HG03039 (cell line): ENCODE data around the gene LRRC57.
"Not testable (repeated sequence)": the region's sequence is repeated elsewhere in the genome, so short reads cannot be mapped to it uniquely, and the experiment has no call there.

Experiments
- ATAC-seq: cut with Tn5 transposase; IDR thresholded peaks from one replicate; pipeline ENCODE4 v1.9.1; 2021; ENCODE audit warnings: mild to moderate bottlenecking, moderate library complexity; ENCODE audit not compliant: unreplicated experiment

Gene LRRC57

DNA sequence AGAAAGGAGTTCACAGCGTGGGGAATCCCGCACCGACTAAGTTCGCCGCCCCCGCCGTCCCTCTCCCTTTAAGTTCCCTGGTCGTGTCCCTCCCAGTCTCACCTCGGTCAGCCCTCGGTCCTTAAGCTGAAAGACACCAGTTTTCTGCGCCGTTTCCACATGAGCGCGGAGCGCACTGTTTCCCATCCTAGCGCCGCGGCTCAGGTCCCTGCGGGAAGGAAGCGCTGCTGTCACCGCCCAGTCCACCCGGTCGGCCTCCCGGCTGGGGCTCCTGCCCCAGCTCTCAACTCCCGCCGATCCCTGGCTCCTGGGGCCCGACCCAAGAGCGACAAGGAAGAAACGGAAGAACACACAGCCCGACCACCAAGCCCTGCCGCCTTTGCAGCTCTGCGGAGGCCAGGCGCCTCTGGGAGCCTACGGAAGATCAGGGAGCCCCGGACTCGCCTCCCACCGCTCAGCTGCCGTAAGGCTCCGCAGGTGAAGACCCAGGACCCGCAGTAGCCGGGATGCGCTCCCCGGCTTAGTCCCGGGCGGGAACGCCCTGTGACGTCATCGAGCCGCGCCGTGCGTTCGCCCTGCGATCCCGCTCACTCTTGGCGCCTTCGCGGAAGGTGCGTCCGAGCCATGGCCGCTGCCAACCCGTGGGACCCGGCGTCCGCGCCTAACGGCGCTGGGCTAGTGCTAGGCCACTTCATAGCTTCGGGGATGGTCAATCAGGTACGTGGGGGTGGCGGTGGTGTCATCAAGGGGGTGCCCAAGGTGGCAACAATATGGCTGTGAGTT is at the start of gene LRRC57, which contains the start of gene HAUS2:
TSS of gene LRRC57 (minus strand) at position 545 of the 783 bp plus-strand sequence. CDS start at position 186, 359 bp downstream.
TSS of gene HAUS2 (plus strand) at position 590 of the 783 bp plus-strand sequence. CDS start at position 625, 35 bp downstream.
- peak; percentile 85 for ATAC-seq

DNA sequence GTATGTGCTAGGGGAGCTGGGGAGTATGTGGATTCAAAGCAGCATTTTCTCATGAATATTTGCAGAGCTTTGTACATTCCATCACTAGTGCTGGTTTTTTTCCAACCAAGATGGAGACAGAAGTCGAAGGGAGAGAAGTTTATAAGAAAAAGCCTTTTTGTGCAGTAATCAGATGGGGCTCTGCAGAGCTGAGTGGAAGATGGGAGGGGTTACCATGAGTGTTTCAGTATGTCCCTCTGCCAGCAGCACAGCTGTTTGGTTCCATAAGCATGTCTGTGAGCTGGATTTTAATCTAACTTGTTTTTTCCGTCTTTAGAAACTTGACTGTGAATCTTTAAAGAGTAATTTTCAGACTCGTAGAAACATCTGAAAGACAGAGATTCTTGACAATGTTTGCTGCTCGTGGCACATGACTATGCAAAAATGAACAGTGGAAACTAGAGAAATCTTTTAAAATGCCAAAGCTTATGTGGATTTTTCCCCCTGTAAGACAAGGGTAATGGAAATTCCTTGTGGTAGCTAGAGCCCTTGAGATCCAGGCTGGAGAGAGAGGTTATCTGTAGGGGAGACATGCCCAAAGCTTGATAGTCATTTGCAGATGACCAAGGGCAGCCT is 47.1 kb upstream of the LRRC57 start:
- no peak for ATAC-seq

DNA sequence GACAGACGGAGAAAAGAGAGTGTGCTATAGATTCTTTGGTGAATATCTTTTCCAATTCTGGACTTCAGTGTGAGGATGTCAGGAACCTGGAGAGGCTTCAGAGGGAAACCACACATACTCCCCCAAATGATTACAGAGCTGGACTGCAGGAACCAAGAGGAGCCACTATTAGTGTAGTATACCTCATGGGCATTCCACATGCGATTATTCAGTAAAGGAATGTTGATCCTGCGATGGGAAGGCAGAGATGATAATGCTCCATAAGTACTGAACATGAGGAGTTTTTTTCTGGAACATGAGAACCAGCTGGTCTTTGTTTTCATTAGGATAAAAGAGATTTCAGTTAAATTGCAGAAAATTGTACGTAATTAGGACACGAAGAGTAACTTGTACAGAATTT is 45.5 kb upstream of the LRRC57 start:
- ATAC-seq: no peak

DNA sequence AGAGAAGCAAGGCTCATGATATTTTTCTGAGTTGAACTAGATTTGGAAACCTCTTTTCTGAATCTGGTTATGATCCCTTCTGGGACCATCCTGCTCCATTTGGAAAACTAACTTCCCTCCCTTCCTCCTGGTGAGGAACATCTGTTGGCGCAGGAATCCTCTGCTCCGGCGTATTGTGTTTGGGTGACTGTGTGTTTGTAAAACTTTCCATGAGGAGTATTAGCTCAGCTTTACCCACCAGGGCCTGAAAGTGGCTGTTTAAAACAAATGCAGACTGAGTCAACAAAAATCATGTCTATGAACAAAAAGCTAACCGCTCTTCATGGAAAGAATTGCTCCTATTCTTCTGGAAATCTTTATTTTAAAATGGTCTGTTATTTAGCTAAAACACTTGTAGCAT is 44.5 kb upstream of the LRRC57 start:
- ATAC-seq: no peak

DNA sequence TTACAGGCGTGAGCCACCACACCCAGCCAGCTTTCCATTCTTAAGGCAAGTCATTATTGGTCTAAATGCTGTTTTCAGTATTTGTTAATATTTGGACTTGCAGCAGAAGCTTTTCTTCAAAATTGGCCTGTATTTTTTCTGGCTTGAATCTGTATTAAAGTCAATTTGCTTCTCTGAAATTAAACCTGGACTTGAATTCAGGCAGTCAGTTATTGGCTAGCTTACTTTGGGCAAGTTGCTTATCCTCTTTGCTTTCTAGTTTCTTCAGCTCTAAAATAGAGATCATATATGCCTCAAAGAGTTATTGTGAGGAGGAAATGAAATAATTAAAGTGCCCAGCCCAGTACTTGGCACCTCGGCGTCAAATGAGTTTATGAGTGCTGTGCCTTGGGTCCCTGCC is 44.1 kb upstream of the LRRC57 start:
- no peak for ATAC-seq

DNA sequence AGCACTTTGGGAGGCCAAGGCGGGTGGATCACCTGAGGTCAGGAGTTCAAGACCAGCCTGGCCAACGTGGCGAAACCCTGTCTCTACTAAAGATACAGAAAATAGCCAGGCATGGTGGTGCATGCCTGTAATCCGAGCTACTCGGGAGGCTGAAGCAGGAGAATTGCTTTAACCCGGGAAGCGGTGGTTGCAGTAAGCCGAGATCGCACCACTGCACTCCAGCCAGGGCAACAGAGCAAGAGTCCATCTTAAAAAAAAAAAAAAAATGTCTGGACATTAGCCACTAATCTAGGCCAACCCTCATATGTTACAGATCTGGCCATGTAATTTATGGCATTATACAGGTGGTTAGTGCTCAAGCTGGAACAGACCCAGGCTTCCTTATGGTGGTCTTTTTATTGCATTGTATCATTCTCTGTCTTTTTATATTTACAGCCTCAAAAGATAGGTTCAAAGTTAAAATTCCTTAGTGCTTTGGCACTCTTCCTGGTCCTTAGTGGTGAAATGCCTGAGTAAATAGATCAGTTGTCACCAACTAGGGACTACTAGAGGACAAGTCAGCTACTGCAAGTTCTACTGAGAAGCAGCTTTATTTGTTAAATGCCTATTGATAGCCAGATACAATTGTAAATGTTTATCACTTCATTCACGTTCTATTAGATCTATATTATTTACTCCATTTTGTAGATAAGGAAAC is 42.8 kb upstream of the LRRC57 start:
- no peak for ATAC-seq

DNA sequence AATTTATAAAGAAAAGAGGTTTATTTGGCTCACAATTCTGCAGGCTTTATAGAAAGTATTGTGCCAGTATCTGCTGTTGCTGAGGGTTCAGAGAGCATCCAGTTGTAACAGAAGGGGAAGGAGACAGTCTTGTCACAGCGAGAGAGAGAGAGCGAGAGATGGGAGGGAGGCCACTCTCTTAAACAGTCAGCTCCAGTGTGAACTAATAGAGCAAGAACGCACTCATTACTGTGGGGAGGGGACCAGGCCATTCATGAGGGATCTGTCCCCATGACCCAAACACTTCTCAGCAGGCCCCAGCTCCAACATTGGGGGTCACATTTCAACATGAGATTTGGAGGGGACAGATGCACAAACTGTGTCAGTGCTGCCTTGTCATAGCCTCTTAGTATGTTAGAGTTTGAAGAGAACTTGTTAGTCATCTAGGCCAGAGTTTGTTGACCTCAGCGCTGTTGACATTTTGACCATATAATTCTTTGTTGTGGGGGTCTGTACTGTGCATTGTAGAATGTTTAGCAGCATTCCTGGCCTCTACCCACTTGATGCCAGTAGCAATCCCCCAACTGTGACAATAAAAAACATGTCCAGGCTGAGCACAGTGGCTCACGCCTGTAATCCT is 42.1 kb upstream of the LRRC57 start:
- no peak for ATAC-seq

DNA sequence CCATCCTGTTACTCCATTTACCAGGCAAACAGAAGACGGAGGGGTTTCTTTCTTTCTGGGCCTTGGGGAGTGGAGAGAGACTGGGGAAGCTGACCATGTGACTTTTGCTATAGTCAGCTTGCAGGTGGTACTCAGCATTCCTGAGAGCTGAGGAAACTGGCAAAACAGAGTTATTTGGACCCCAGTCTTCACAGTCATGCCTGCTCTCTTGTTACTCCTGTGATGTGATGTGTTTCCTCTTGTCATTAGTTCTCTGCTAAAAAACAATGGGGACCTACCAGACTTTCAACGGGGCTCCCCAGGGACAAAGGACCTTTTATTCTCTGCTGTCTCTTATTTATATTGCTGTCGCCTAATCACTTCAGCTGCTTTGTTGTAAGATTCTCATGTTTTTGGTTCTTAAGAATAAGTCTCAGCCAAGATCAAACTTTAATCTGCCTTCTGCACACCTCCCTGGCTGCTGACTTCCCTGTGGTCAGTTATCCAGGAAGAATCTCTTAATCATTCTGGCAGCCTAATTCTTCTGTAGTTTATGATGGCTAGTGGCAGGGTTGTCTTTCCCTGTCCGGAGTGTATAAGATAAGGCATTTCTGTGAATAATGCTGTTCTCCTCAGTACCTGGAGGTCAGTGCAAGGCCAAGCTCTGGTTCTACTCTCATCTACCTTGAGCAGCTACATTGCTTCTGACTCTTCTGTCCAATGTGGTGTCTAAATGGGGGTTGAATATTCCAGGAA is 35.6 kb upstream of the LRRC57 start:
- ATAC-seq: no peak

DNA sequence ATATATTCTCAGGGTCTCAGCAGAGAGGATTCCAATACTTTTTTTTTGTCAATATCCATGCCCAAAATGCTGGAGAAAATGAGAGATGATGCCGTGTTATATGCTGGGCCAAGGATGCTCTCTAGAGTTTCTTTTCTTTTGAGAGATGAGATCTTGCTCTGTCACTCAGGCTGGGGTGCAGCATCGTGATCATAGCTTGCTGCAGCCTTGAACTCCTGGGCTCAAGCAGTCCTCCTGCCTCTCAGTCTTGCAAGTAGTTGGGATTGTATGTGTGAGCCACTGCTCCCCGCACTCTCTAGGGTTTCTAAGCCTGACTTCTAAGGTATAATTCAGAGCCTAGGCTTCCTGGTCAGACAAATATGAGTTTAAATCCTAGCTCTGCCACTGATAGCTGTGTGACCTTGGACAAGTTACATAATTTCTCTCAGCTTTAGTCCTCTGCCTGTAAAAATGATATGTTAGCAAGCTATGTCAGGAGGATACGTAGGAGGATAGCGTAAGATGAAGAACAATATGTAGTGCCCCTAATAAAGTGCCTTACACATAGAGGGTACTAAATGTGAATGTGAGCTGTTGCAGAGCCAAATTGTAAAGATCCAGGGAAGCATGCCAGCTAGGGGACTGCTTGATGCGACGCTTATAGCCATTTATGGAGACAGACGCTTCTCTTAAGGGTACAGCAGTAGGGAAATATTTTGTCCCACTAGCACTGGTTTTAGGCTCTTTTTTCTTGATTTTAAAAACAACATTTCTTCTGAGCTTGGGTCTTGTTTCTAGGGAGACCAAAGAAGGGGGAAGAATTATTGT is 34.2 kb upstream of the LRRC57 start:
- no peak for ATAC-seq

DNA sequence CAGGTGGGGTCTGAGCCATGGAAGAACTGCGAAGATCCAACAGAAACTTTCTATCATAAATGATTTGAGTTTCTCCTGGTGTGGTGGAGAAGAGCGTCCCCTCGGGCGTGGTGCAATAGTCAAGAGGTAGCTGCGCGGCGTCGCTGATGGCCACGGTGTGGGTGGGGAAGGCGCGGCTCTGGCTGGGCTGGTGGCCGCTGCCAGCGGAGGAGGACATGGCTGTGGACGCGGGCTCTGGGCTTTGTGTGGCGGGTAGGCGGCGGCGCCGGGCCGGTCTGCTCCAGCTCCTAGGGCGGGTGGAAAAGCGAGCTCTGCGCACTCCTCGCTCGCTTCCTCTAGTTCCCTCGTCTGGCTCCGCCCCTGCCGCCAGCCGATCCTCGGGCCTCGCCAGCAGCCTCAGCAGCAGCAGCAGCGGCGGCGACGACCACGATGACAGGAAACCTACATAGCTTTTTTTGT is 32.7 kb upstream of the LRRC57 start:
- peak; percentile 58 for ATAC-seq

DNA sequence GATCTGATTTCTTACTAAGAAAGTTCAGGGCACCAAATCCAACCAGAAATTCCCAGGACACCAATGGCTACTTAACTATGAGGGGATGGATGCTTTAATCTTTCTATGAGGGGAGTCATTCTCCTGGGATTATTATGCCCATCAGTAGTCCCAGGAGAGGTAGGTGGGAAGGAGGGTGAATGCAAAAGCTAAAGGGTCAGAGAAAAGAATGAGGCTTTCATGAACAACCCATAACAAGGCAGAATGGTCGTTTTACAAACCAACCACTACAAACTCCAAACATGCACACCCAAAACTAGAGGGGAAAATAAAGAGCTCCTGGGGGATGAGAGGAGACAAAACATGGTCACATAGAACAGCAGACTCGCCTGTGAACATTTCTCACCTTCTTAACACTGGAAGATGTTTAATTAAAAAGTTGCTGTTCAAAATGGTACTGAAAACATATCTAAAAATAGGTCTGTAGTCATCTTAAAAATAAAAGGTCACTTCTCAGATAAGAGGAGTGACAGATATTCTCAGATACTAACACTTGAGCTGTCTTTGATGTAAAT is 30.5 kb upstream of the LRRC57 start:
- no peak for ATAC-seq

DNA sequence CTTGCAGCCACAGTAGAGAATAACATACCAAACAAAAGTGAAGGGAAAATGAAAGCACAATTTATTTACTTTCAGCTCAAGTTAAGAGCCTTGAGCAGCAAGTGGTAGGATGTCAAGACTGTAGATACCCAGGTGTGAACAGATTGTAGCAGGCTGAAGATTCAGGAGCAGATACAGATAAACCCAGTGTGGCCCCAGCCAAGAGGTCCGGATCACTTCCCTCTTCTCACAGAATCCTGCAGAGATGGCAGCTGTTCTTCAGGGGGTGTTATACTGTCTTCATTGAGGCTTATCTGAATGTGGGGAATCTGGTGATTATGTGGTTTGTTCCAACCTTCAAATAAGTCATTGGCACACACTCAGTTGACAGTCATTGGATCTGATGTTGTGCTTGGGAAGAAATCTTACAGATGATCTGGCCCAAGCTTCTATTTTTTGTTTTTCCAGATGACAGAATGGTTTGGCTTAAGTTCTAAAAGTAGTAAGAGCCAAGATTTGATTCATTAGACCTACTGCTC is 29.0 kb upstream of the LRRC57 start:
- no peak for ATAC-seq

DNA sequence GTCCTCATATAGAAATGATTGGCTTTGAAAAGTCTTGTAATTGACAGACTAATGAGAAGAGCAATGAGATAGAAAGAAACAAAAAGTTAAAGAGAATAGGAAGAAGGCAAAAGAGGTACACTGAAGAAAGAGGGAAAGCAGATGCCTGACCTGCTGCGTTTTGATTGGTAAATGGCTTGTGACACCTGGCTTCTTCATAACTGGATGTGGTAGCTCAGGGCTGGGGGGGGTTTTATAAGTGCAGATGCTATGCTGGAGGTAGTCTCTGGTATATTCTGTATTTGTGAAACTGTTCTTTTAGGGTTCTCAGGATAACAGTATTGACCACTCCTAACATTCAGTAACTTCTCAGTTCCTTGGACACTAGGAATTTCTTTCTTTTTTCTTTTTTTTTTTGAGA is 28.2 kb upstream of the LRRC57 start:
- ATAC-seq: no peak

DNA sequence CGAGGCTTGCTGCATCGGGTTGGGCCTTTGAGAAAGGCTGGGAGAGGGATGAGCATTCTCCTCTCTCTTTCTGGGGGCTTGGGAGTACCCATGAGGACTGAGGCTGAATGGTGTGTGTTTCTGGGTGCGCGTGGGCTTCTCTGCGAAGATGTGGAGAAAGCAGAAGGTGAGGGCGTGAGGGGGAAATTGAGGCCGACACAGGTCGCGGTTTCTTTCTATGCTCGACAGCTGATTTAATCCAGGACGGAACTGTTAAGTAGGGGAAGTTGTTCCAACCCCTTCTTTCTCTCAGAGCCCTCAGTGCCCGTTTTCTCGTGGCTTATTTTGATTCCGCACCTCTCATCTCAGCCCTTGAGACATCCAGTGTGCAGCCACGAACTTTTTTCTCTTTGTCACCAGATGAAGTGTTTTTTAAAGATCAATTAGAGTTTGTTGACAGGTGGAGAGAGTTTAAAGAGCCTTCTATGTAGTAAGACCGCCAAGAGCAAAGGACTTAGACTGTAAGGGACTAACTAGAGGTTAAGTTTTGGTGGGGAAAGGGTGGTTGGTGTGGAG is 27.5 kb upstream of the LRRC57 start:
- no peak for ATAC-seq

DNA sequence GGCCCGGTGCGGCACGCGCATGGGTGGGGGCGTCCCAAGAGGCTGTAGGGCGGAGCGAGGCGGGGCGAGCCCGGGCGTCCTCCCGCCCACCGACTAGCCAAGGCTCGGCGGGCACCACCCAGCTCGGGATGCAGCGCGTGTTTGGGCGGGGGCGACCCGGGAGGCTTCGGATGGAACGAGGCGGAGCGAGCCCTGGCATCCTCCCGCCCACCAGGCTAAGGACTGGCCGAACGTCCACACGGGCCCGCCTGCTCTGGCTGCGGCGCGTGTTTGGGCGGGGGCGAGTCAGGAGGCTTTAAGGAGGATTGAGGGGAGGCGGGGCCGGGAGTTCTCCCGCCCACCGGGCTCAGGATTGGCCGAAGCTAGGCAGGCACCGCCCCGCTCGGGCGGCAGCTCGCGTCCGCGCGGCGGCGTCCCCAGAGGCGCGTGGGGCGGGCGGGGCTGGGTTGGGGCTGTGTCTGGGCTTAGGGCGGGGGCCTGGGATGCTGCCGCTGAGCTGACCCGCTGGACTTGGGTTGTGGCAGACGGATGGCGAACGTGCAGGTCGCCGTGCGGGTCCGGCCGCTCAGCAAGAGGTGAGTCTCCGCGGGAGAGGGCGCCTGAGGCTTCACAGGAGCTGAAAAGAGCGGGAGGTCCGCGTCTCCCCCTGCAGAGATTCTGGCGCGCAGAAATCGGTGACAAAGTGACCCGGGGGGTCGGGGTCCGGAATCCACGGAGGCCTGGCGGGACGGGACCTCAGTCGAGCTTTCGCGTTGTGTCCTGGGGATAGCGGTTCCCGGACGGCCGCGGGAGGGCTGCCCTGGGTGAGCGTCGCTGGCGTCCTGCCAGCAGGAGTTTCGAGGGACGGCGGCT is 26.8 kb upstream of the LRRC57 start, which contains the start of gene STARD9:
TSS of gene STARD9 (plus strand) at position 419 of the 852 bp plus-strand sequence. CDS start at position 529, 110 bp downstream.
- ATAC-seq: peak; percentile 88

DNA sequence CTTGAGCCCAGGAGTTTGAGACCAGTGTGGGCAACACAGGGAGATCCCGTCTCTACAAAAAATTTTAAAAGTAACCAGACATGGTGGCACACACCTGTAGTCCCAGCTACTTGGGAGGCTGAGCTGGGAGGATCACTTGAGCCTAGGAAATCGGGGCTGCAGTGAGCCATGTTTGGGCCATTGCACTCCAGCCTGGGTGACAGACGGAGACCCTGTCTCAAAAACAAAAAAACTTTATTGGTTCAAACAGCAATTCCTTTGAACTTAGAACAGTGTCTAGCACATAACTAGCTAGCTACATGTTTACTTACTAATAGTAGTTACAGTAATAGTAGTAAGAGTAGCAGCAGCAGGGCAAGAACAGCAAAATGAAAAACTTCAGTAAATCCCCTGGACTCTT is 10.1 kb upstream of the LRRC57 start:
- ATAC-seq: no peak

DNA sequence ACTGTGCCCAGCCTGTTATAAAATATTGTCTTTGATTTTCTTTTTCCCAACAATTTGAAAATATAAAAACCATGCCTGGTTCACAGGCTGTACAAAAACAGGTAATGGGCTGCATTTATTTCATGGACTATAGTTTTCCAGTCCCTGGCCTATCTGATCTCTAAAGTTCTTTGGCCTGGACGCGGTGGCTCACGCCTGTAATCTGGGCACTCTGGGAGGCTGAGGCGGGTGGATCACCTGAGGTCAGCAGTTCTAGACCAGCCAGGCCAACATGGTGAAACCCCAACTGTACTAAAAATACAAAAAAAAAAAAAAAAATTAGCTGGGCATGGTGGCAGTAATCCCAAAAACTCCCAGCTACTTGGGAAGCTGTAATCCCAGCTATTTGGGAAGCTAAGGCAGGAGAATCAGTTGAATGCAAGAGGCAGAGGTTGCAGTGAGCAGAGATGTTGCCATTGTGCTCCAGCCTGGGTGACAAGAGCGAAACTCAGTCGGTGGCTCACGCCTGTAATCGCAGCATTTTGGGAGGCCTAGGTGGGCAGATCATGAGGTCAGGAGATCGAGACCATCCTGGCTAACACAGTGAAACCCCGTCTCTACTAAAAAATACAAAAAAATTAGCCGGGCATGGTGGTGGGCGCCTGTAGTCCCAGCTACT is 8.1 kb upstream of the LRRC57 start:
- ATAC-seq: not testable (repeated sequence)
